Esophagus muscularis mucosa (tissue), 3 donors: ENCODE measurements around the gene LTF.
A peak's percentile ranks its signal among the peaks of the same experiment; 100 is the strongest.

Source experiments
- POLR2A ChIP-seq: fragments of 450-650 bp; IDR thresholded peaks from one replicate; pipeline ENCODE4 v1.6.1; 2017; ENCODE audit warnings: antibody characterized with exemption, moderate library complexity, mild to moderate bottlenecking, low read depth
- POLR2AphosphoS5 ChIP-seq, 2 donors: sonication (generic); formaldehyde crosslinking; IDR thresholded peaks; one replicate each; pipeline ENCODE4 v1.6.1; 2017; ENCODE audit warnings: antibody characterized with exemption in 2 of 2
- TF ChIP-seq, protein P1 (sequence below), 3 experiments: fragments of 200-600 bp in 2 of 3; fragments of 450-650 bp in 1 of 3; sonication (generic) in 2 of 3; IDR thresholded peaks; one replicate each; pipeline ENCODE4 v1.5.1; 2017 to 2019; ENCODE audit warnings: antibody characterized with exemption in 3 of 3, mild to moderate bottlenecking in 2 of 3, moderate library complexity in 1 of 3

DNA sequence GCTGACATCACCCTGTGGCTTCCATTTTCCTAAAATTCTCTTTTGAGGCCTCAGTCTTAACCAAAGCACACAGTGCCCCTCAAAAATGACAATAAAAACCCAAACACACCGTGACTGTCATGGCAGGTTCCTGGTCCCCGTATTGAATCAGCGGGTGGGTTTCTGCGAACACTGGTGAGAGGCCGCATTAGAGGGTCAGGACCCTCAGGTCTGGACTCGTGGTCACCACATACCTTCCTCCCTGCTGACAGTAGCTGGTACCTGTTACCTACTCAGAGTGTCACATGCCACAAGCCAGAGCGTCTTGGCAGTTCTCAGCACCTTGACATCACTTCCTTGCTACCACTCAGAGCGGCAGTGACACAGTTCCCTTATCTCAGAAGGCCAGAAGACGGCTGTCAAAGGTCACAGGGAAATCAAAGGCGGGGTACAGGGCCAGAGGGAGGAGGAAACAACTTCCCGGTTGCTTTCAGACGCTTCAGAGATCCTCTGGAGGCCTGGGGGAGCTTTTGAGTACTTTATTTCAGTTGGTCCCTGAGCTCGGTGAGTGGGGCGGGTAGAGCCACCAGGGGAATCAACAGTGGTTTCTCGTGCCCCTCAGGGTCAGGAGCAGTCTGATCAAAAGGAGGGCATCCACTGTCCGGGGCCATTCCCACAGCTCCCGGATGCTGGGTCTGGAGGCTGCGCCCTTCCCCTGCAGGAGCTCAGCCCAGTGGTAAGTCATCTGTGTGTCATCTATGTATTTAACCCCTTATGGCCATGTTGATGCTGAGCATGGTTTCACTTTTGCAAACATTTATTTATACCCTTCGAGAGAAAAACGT is 57.7 kb downstream of the LTF start, which contains the start of the genes CCR5AS and CCRL2:
- TF ChIP-seq, protein P1, sequence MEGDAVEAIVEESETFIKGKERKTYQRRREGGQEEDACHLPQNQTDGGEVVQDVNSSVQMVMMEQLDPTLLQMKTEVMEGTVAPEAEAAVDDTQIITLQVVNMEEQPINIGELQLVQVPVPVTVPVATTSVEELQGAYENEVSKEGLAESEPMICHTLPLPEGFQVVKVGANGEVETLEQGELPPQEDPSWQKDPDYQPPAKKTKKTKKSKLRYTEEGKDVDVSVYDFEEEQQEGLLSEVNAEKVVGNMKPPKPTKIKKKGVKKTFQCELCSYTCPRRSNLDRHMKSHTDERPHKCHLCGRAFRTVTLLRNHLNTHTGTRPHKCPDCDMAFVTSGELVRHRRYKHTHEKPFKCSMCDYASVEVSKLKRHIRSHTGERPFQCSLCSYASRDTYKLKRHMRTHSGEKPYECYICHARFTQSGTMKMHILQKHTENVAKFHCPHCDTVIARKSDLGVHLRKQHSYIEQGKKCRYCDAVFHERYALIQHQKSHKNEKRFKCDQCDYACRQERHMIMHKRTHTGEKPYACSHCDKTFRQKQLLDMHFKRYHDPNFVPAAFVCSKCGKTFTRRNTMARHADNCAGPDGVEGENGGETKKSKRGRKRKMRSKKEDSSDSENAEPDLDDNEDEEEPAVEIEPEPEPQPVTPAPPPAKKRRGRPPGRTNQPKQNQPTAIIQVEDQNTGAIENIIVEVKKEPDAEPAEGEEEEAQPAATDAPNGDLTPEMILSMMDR (IDR thresholded peaks at IDR 0.05): no peak
- TF ChIP-seq POLR2AphosphoS5 (IDR thresholded peaks at IDR 0.05) (peak; percentile 49 to 68), POLR2A (no peak)
